Neural progenitor cell (in vitro differentiated cells): ENCODE measurements around the gene CUL7. TPM values are rescaled to one million over a fixed set of nuclear protein-coding genes. Genes with fewer than 3 reads are reported as not detected.
"Not testable (repeated sequence)": the region's sequence is repeated elsewhere in the genome, so short reads cannot be mapped to it uniquely, and the experiment has no call there.

ENCODE experiments used
- DNase-seq: peaks from one replicate; pipeline ENCODE4 v3.0.0-alpha.2; 2016; ENCODE audit warnings: low spot score
- H2AFZ ChIP-seq: fragments of 200-600 bp; sonication (generic); replicated peaks from 2 replicates; pipeline ENCODE4 v1.6.1; 2016; ENCODE audit warnings: antibody characterized with exemption
- H3F3A ChIP-seq: fragments of 200-600 bp; sonication (generic); 2 replicates; pipeline ENCODE4 v1.6.1; 2016; ENCODE audit warnings: antibody characterized with exemption, low read depth
- H3K27ac ChIP-seq: fragments of 200-600 bp; sonication (generic); 2 replicates; pipeline ENCODE4 v1.5.1; 2016; ENCODE audit warnings: mild to moderate bottlenecking
- H3K27me3 ChIP-seq: fragments of 200-600 bp; sonication (generic); 2 replicates; pipeline ENCODE4 v1.6.1; 2016; ENCODE audit warnings: mild to moderate bottlenecking, moderate library complexity
- H3K36me3 ChIP-seq: fragments of 200-600 bp; sonication (generic); 2 replicates; pipeline ENCODE4 v1.5.1; 2016
- H3K4me1 ChIP-seq: fragments of 200-600 bp; sonication (generic); 2 replicates; pipeline ENCODE4 v1.6.1; 2016; ENCODE audit warnings: mixed run types
- H3K4me2 ChIP-seq: fragments of 200-600 bp; sonication (generic); 2 replicates; pipeline ENCODE4 v1.6.1; 2016
- H3K4me3 ChIP-seq: fragments of 200-600 bp; sonication (generic); 2 replicates; pipeline ENCODE4 v1.5.1; 2016
- H3K79me2 ChIP-seq: fragments of 200-600 bp; sonication (generic); 2 replicates; pipeline ENCODE4 v1.6.1; 2016; ENCODE audit warnings: low read depth
- H3K9ac ChIP-seq: fragments of 200-600 bp; sonication (generic); 2 replicates; pipeline ENCODE4 v1.6.1; 2016
- H3K9me3 ChIP-seq: fragments of 200-600 bp; sonication (generic); 2 replicates; pipeline ENCODE4 v1.5.1; 2016; ENCODE audit warnings: low read depth
- H4K20me1 ChIP-seq: fragments of 200-600 bp; sonication (generic); 2 replicates; pipeline ENCODE4 v1.6.1; 2016; ENCODE audit warnings: low read depth
- H3K27ac Mint-ChIP-seq: 3 replicates; pipeline ENCODE4 v1.8.0; 2021; ENCODE audit warnings: mixed read lengths
- H3K27me3 Mint-ChIP-seq: 2 replicates; pipeline ENCODE4 v1.8.0; 2022; ENCODE audit warnings: low read depth, mild to moderate bottlenecking, inconsistent platforms, moderate library complexity, mixed read lengths; ENCODE audit not compliant: insufficient read depth
- H3K36me3 Mint-ChIP-seq: 3 replicates; pipeline ENCODE4 v1.8.0; 2021; ENCODE audit warnings: mixed read lengths
- H3K4me1 Mint-ChIP-seq: 3 replicates; pipeline ENCODE4 v1.8.0; 2021; ENCODE audit warnings: mixed read lengths
- H3K4me3 Mint-ChIP-seq: 3 replicates; pipeline ENCODE4 v1.8.0; 2021; ENCODE audit warnings: mild to moderate bottlenecking, moderate library complexity, mixed read lengths
- H3K9me3 Mint-ChIP-seq: 3 replicates; pipeline ENCODE4 v1.8.0; 2020; ENCODE audit warnings: mixed read lengths
- EZH2 ChIP-seq: fragments of 200-600 bp; sonication (generic); IDR thresholded peaks from 2 replicates; pipeline ENCODE4 v1.6.1; 2017; ENCODE audit warnings: antibody characterized with exemption, mild to moderate bottlenecking, moderate library complexity
- EZH2phosphoT487 ChIP-seq: fragments of 200-600 bp; sonication (generic); IDR thresholded peaks from 2 replicates; pipeline ENCODE4 v1.6.1; 2017; ENCODE audit warnings: antibody characterized with exemption
- total RNA-seq: library from RNA; depleted of rRNA; stranded (reverse); fragments of >200 nt; gene quantifications from 2 replicates; pipeline ENCODE4 v1.2.3, GENCODE V29; 2015; ENCODE audit warnings: low replicate concordance
- TF ChIP-seq, protein P1 (sequence below): fragments of 200-600 bp; sonication (generic); IDR thresholded peaks from 2 replicates; pipeline ENCODE4 v1.5.1; 2017; ENCODE audit warnings: antibody characterized with exemption, mild to moderate bottlenecking

The CUL7 gene
- total RNA-seq, 1 donor from 2014 or later: 23.1 TPM

DNA sequence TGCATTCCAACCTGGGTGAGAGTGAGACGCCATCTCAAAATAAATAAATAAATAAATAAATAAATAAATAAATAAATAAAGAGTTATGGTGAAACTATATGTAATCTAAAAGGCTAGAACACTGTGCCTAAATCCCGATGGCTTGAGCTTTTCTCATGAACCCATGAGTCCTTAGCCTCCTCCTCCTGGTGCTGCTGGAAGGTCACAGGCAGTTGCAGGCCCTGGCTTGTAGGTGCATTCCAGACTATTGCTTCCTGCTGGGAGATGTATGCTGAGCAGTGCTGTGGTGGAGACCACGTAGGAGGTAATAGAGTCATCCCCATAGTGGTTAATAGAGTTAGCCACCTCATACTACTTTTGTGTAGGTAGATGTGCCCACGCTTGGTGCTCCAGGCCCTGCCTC, 35.0 kb upstream of the CUL7 start:
- Histone ChIP-seq H3K9ac (no peak overlapping the region), H3K27ac (peak overlapping the region; percentile 94), H3F3A (peaks cover 40% of the 10 kb centered on the region), H3K4me1 (peaks cover 37% of the 10 kb centered on the region), H3K4me2 (peak overlapping the region; percentile 74), H3K4me3 (no peak overlapping the region), H3K79me2 (peaks cover 98% of the 10 kb centered on the region), H2AFZ (no peak overlapping the region), H4K20me1 (peaks cover 59% of the 10 kb centered on the region), H3K36me3 (no peaks in the 10 kb centered on the region), H3K9me3 (no peaks in the 10 kb centered on the region), H3K27me3 (no peaks in the 10 kb centered on the region)
- H3K9me3 Mint-ChIP-seq: no peaks in the 10 kb centered on the region
- H3K4me3 Mint-ChIP-seq: peak overlapping the region; percentile 60
- H3K27ac Mint-ChIP-seq: peak overlapping the region; percentile 96
- H3K4me1 Mint-ChIP-seq: peaks cover 46% of the 10 kb centered on the region
- TF ChIP-seq EZH2phosphoT487 (no peak), EZH2 (no peak)
- TF ChIP-seq, protein P1, sequence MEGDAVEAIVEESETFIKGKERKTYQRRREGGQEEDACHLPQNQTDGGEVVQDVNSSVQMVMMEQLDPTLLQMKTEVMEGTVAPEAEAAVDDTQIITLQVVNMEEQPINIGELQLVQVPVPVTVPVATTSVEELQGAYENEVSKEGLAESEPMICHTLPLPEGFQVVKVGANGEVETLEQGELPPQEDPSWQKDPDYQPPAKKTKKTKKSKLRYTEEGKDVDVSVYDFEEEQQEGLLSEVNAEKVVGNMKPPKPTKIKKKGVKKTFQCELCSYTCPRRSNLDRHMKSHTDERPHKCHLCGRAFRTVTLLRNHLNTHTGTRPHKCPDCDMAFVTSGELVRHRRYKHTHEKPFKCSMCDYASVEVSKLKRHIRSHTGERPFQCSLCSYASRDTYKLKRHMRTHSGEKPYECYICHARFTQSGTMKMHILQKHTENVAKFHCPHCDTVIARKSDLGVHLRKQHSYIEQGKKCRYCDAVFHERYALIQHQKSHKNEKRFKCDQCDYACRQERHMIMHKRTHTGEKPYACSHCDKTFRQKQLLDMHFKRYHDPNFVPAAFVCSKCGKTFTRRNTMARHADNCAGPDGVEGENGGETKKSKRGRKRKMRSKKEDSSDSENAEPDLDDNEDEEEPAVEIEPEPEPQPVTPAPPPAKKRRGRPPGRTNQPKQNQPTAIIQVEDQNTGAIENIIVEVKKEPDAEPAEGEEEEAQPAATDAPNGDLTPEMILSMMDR: no peak
- no peak for DNase-seq
- H3K36me3 Mint-ChIP-seq: no peaks in the 10 kb centered on the region
- H3K27me3 Mint-ChIP-seq: peaks cover 2% of the 10 kb centered on the region

DNA sequence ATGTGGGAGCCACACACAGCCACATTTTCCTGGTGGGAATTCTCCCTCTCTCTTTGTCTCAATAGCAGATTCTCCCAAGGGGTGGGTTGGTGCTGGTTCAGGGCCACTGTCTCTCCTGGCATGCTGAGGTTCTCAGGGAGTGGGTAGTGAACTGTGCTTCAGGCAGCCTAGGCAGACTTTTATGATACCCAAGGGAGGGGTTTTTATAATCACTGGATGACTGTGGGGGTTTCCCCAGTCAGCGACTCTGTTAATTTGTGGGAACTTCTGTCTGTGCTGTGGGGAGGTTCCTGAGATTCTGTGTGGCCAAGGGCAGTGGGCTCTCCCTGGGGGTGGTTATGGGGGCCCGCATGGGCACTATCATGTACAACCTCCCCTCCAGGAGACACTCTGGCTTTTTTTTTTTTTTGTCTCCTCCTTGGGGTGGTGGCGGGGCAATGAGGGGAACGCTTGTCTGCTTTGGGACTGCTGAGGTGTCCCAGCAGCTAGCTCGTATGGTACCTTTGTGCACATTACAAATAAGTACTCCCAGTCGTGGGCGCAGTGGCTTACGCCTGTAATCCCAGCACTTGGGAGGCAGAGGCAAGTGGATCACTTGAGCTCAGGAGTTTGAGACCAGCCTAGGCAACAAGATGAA, 32.5 kb upstream of the CUL7 start:
- Mint-ChIP-seq H3K27me3 (peaks cover 4% of the 10 kb centered on the region), H3K27ac (peak overlapping the region; percentile 33)

DNA sequence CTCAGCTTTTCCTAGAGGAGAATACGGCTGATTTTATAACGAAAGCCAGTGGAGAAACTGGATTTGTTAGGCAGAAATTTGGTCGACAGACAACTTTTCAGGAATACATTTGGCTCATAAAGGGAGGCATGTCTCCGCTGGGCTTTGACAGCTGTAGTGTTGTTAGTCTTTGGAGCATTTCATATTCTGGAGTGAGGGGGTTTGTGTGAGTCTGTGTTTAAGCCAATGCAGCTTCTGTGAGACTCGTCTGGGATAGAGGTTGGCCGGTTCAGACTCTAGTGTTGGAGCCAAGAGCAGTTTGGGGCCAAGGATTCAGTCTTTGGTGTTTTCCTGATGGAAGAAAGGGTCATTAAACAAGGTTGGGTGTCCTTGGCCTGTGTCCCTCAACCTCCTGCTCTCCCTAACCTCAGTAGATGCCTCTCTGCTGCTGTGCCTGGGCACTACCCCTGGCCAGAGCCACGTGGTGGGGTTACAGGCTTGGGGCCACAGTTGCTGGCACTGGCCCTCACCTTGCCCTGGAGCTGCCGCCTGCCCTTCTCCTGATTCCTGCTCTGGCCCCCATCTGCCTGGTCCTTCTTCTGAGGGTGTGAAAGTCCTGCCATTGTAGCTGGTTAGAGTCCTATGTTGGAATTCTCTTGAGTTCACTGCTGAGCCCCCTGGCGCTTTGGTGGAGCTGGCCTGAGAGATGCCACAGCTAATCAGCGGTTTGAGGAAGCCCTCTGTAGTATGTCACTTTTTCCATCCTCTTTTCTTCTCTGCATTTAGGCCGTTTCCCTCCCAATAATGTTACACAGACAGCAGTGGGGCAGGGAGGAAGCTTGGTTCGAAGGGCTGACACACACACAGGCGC, 29.4 kb upstream of the CUL7 start:
- Histone ChIP-seq H3K9me3 (no peaks in the 10 kb centered on the region), H3K9ac (no peak overlapping the region), H3K4me2 (no peak overlapping the region), H3K4me3 (no peak overlapping the region), H3K27me3 (no peaks in the 10 kb centered on the region), H3K27ac (no peak overlapping the region), H3K36me3 (no peaks in the 10 kb centered on the region), H3K4me1 (peaks cover 7% of the 10 kb centered on the region), H4K20me1 (peaks cover 72% of the 10 kb centered on the region), H3K79me2 (peaks cover 100% of the 10 kb centered on the region), H2AFZ (no peak overlapping the region), H3F3A (no peaks in the 10 kb centered on the region)
- Mint-ChIP-seq H3K9me3 (no peaks in the 10 kb centered on the region), H3K4me1 (peaks cover 19% of the 10 kb centered on the region), H3K4me3 (peak overlapping the region; percentile 30), H3K27me3 (peaks cover 8% of the 10 kb centered on the region), H3K36me3 (peaks cover 5% of the 10 kb centered on the region), H3K27ac (no peak overlapping the region)
- TF ChIP-seq EZH2 (no peak), EZH2phosphoT487 (no peak)
- TF ChIP-seq, protein P1: no peak
- no peak for DNase-seq

More for the DNA sequence above, 32.5 kb upstream of the CUL7 start:
- peaks cover 26% of the 10 kb centered on the region for H3K4me1 ChIP-seq
- H3K9me3 Mint-ChIP-seq: no peaks in the 10 kb centered on the region
- peaks cover 98% of the 10 kb centered on the region for H3K79me2 ChIP-seq
- peaks cover under 1% of the 10 kb centered on the region for H3K36me3 Mint-ChIP-seq
- no peak overlapping the region for H3K27ac ChIP-seq
- no peak overlapping the region for H2AFZ ChIP-seq
- no peak for DNase-seq
- no peak overlapping the region for H3K4me3 ChIP-seq
- no peak overlapping the region for H3K9ac ChIP-seq
- no peaks in the 10 kb centered on the region for H3K9me3 ChIP-seq
- H3K27me3 ChIP-seq: no peaks in the 10 kb centered on the region
- peaks cover 29% of the 10 kb centered on the region for H3F3A ChIP-seq
- peaks cover 35% of the 10 kb centered on the region for H3K4me1 Mint-ChIP-seq
- H4K20me1 ChIP-seq: peaks cover 65% of the 10 kb centered on the region
- no peak overlapping the region for H3K4me3 Mint-ChIP-seq
- TF ChIP-seq EZH2phosphoT487 (no peak), EZH2 (no peak)
- TF ChIP-seq, protein P1: no peak
- H3K36me3 ChIP-seq: no peaks in the 10 kb centered on the region
- no peak overlapping the region for H3K4me2 ChIP-seq

DNA sequence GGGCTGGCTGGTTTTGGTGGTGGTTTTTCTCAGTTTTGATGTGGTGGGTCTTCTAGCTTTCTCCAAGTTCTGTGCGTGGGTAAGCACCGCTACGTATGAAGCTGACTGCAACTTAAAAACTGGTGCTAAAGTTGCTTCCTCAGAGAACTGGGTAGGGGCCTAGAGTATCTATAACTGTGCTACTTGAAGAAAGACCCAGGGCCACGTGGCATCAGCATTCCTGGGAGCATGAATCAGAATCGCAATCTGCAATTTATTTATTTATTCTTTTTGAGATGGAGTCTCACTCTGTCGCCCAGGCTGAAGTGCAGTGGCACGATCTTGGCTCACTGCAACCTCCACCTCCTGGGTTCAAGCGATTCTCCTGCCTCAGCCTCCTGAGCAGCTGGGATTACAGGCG, 28.3 kb upstream of the CUL7 start:
- H4K20me1 ChIP-seq: peaks cover 76% of the 10 kb centered on the region
- H2AFZ ChIP-seq, H3K27ac Mint-ChIP-seq, H3K9me3 Mint-ChIP-seq, H3F3A ChIP-seq, H3K36me3 ChIP-seq, H3K27me3 Mint-ChIP-seq, H3K9ac ChIP-seq, H3K9me3 ChIP-seq, H3K4me3 ChIP-seq, H3K27ac ChIP-seq, H3K4me2 ChIP-seq, H3K27me3 ChIP-seq, H3K36me3 Mint-ChIP-seq, DNase-seq, H3K4me3 Mint-ChIP-seq: not testable (repeated sequence)
- peaks cover 28% of the 10 kb centered on the region for H3K4me1 Mint-ChIP-seq
- H3K79me2 ChIP-seq: peaks cover 100% of the 10 kb centered on the region
- peaks cover 16% of the 10 kb centered on the region for H3K4me1 ChIP-seq
